Amniotic epithelial cell (primary cell): ENCODE measurements around the gene GDI2.
"Not testable (repeated sequence)": the region's sequence is repeated elsewhere in the genome, so short reads cannot be mapped to it uniquely, and the experiment has no call there.

Experiments used
- DNase-seq: peaks from one replicate; pipeline ENCODE4 v3.0.0-alpha.2; 2010; ENCODE audit warnings: low read depth

Gene GDI2

DNA sequence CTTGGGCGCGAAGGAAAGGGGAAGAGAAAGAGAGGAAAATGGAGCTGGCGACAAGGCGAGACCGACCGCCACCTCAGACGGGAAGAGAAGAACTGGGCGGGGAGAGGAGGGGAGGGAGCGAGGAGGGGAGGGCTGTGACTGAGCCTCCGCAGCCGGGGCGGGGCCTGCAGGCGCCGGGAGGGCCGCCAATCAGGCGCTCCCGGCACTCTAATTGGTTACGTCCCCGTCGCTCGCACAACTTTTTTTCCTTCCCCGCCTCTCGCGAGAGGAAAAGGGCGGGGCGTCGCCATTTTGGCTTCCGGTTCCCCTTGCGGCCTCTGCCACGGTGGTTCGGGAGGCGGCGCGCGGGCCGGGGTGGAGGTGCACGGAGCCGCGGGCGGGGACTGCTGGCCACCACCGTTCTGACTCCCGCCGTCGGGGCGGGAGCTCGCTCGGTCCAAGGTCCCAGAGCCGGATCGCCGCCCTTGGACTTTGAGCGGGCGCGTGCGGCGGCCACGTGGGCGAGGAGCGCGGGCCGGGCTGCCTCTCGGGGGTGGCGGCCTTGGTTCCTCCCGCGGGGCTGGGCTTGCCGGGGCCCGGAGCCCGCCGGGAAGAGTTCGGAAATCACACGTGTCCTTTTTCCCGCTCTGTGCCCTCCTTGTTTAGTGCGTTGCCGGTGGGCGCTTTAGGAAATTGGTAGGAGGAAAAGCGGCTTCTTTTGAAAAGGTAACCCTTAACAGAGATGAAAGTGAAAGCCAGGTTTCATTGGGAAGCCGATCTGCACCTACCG is at the start of gene GDI2:
Gene GDI2, minus strand, starts transcription at position 94 of the 769 bp plus-strand sequence. CDS start 176 bp downstream, outside the sequence.
- peak; percentile 93 for DNase-seq

GRCh38 chr10:5862360-5862961 is 49.2 kb upstream of the GDI2 start:
- no peak for DNase-seq

- DNase-seq = no peak
Measured at GRCh38 chr10:5860066-5860465, 46.8 kb upstream of the GDI2 start.

DNA sequence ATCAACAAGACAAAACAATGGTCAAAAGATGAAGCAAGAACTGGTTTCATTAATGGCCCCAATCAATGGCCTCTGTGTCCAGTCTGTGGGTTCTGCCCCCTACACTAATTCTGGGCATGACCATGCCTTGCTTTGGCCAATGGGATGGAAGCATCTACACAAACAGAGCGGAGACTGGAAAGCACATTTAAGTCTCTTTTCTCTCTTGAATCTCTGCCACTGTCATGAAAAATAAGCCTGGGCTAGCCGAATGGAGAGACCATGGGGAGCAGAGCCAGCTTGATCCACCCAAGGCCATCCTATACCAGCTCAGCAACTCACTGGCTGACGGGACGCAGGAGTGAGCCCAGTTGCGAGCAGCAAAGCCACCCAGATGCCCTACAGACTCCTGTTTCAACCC is 45.6 kb upstream of the GDI2 start:
- no peak for DNase-seq

- DNase-seq = no peak
Measured at GRCh38 chr10:5856701-5857004, 43.4 kb upstream of the GDI2 start.

DNA sequence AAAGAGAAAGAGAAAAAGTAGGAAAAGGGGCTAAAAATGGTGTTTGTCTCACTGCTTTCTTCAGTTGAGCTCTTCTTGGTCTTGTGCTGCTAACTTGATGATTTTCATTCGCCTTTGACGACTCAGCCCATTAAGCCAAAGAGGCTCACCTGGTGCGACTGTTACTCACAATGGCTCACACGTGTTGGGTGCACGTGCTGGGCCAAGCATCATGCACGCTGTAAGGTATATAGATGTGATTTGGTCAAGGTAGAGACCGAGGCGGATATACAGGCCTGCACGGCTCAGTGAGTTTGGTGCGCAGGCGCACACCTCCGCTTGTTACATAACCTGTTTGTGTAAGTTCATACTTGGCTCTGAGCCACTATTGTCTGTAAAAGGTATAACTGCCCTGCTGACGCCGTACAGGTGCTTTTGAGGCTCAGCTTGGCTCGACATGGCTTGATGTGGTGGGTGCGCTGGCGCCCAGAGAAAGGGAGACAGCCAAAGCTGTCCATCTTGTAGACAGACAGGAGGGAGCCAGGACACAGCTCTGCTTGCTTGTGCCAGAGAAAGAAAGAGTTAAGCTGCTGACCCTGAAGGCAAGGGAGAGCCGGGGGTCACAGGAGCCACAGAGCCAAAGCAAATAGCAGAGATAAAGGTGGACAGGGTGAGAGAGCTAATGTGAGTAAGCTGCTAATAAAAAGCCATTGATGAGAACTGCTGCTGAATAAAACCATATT is 42.9 kb upstream of the GDI2 start:
- DNase-seq = no peak

- no peak for DNase-seq
Measured at GRCh38 chr10:5854131-5854475, 40.9 kb upstream of the GDI2 start.

- not testable (repeated sequence) for DNase-seq
Measured at GRCh38 chr10:5846667-5847066, 33.4 kb upstream of the GDI2 start.

GRCh38 chr10:5844345-5845055 is 31.3 kb upstream of the GDI2 start:
- no peak for DNase-seq

- no peak for DNase-seq
Measured at GRCh38 chr10:5843686-5844344, 30.6 kb upstream of the GDI2 start.

- DNase-seq = no peak
Measured at GRCh38 chr10:5841965-5842364, 28.7 kb upstream of the GDI2 start.

DNA sequence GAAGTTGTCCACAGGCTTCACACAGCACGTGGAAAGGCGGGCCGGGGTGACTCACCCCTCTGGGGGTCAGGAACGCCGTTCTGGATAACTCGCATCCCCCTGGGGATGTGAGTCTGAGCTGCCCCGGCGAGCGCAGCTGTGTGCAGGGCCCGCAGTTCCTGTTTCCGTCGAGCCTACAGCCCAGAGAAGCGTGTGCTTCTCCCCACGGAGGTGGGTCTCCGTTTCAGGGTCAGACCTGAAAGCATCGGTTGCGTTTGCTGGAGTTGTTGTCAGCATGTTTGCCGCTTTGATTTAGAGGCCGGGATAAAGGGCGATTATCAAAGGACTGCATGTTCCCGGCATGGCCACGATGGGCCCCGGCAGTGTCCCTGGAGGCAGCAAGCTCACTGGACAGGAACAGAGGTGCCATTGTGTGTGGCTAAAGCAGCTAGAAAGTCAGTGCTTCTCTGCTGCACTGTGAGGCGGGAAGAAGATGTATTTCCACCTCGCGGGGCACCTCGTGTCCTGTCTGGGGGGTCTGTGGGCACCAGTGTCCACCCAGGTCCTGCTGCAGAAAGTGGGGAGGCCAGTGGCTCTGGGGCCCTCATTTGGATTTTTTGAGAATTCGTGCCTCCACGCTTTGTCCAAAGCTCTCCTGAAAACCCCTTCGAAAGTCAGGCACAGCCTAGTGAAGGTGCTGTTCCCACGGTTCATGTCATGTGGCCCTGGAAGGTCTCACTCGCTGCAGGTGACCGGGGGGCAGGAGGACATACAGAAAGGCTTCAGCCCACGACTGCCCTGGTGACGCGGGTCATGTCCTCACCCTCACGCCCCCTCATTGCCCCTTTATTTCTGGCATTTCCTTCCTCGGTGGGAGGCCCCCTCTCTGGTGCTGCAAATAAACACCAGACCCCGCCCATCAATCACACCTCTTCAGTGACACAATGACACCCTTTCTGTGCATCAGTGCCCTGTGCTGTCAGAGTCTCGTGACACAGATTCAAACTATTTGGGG is 27.4 kb upstream of the GDI2 start:
- no peak for DNase-seq

DNA sequence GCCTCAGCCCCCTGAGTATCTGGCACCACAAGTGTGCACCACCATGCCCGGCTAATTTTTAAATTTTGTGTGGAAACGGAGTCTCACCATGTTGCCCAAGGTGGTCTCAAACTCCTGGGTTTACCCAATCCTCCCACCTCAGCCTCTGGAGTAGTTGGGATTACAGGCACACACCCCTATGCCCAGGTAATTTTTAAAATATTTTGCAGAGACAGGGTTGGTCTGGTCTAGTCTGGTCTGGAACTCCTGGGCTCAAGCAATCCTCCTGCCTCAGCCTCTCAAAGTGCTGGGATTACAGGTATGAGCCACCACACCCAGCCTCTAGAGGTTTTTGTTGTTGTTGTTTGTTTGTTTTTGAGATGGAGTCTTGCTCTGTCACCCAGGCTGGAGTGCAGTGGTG is 22.9 kb upstream of the GDI2 start:
- DNase-seq = not testable (repeated sequence)

DNA sequence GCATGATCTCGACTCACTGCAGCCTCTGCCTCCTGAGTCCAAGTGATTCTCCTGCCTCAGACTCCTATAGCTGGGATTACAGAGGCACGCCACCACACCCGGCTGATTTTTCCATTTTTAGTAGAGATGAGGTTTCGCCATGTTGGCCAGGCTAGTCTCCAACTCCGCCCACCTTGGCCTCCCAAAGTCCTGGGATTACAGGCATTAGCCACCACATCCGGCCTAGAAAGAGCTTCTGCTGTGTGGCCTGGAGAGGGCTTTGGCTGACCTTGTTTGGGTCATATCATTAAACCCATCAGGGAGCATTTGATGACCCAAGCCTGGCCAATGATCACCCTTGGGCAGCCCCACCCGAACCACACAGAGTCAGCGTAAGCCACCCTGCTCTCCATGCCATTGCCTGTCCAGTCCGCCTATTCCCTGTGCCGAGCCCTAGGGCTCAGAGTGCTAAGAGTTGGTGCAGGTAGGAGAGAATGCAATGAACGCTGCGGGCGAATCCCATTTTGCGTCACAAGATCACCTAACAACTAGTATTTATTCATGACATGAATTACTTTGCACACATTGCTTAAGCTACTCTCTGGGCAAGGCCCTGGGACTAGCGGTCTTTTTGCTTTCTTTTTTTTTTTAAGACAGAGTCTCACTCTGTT is 22.3 kb upstream of the GDI2 start:
- no peak for DNase-seq

GRCh38 chr10:5833814-5834213 is 20.6 kb upstream of the GDI2 start:
- DNase-seq = no peak

DNA sequence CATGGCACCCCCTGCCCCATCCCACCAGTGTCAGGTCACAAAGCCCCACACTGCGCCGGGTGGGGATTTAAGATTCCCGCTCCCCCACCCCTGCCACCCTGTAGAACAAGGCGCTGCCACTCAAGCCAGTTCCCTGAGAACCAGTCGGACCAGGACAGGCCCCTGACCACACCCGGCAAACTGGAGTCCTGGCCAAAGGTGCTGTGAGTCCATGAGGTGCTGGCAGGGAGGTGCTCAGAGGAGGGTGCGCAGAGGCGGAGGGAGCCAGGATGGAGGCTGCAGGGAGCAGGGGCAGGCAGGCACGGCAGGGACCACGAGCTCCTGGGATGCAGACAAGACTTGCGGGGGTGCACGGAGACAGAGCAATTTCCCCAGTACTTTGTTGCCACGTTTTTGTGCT is 19.7 kb upstream of the GDI2 start:
- DNase-seq = no peak

- no peak for DNase-seq
Measured at GRCh38 chr10:5831446-5831782, 18.2 kb upstream of the GDI2 start.

- no peak for DNase-seq
Measured at GRCh38 chr10:5830629-5831445, 17.6 kb upstream of the GDI2 start.

- no peak for DNase-seq
Measured at GRCh38 chr10:5829267-5829666, 16.0 kb upstream of the GDI2 start.

- DNase-seq = no peak
Measured at GRCh38 chr10:5828725-5829124, 15.5 kb upstream of the GDI2 start.
